Ammon's horn (tissue), 1 donor: ENCODE data around the gene RNF126.
"Not testable (repeated sequence)": the region's sequence is repeated elsewhere in the genome, so short reads cannot be mapped to it uniquely, and the experiment has no call there.

Experiments used
- DNase-seq: peaks from one replicate; pipeline ENCODE4 v3.0.0-alpha.2; 2016; ENCODE audit warnings: low spot score

The RNF126 gene

GRCh38 chr19:646779-647565, 16.0 kb downstream of the RNF126 start:
- no peak for DNase-seq

GRCh38 chr19:645912-646778, 16.9 kb downstream of the RNF126 start:
- no peak for DNase-seq

GRCh38 chr19:644789-645188, 18.2 kb downstream of the RNF126 start:
- DNase-seq, result no peak

- no peak for DNase-seq
These were observed 18.7 kb downstream of the RNF126 start for GRCh38 chr19:644363-644762.

- no peak for DNase-seq
These were observed 19.3 kb downstream of the RNF126 start for GRCh38 chr19:643736-644135.

- DNase-seq, result no peak
These were observed 20.0 kb downstream of the RNF126 start for GRCh38 chr19:642767-643727.

GRCh38 chr19:641702-642101, 21.3 kb downstream of the RNF126 start:
- DNase-seq, result no peak

- no peak for DNase-seq
These were observed 22.3 kb downstream of the RNF126 start for GRCh38 chr19:640606-641189.

GRCh38 chr19:640161-640558, 22.9 kb downstream of the RNF126 start:
- no peak for DNase-seq

- peak; percentile 91 for DNase-seq
These were observed 23.5 kb downstream of the RNF126 start, which contains the start of gene FGF22 for GRCh38 chr19:639253-640160. Gene FGF22 (plus strand): TSS chr19:639879. CDS start chr19:639926, 47 bp downstream.

- DNase-seq, result no peak
These were observed 24.1 kb downstream of the RNF126 start for GRCh38 chr19:638906-639252.

- DNase-seq, result no peak
These were observed 27.9 kb downstream of the RNF126 start for GRCh38 chr19:634975-635652.

GRCh38 chr19:633786-634639, 29.0 kb downstream of the RNF126 start:
- DNase-seq, result no peak

- peak; percentile 99 for DNase-seq
These were observed 29.8 kb downstream of the RNF126 start, which contains the start of gene POLRMT for GRCh38 chr19:633068-633785. Gene POLRMT (minus strand): TSS chr19:633537. CDS start chr19:633512, 25 bp downstream.

GRCh38 chr19:632579-633067, 30.4 kb downstream of the RNF126 start:
- DNase-seq, result no peak

- no peak for DNase-seq
These were observed 32.9 kb downstream of the RNF126 start for GRCh38 chr19:629961-630714.

GRCh38 chr19:629515-629914, 33.5 kb downstream of the RNF126 start:
- DNase-seq, result not testable (repeated sequence)
